ENCODE measurements around the gene ZMYND10. TPM values are rescaled to one million over a fixed set of nuclear protein-coding genes. Genes with fewer than 3 reads are reported as not detected.

Gene ZMYND10
- total RNA-seq, 4 donors from 2014 or later, result 0.30 to 1.7 (median 1.3) TPM; not detected in 1

DNA sequence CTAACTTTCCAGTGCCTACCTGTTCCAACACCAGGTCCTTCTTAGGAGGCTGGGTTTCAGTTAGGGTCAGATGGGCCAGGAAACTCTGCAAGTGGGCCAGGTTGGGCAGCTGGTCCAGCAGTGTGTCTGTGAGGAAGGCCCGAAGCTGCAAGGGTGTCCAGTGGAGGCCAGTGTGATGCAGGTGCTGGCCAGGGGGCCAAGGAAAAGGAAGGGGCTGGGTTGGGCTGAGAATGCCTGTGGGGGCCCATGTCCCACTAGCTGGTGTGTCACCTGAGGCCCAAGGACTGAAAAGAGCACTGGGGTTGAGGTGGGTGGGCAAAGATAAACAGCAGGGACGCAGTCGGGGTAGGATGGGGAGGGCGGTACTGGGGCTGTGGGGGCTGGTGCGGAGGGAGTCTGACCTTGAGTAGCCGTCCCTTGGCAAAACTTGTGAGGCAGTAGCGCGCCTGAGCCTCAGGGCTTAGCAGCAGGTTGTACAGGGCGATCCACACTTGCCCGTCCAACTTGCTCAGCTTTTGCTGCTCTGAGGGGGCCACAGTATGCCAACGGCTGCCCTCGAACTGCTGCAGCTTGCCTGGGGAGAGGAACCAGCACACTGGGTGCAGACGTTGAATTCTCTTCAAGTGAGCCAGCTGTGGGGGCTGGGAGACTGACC lies 3.4 kb downstream of the ZMYND10 start:
- H3K27me3 ChIP-seq, result no peaks in the 10 kb centered on the region
- H3K36me3 ChIP-seq, result no peaks in the 10 kb centered on the region
- no peaks in the 10 kb centered on the region for H3K9me3 ChIP-seq
- peak overlapping the region in 1 of 4 donors; percentile 98 for H3K27ac ChIP-seq
- no peak for DNase-seq (ENCODE audit: low spot score in 2 of 2)
- 84 to 87% methylated on average over 13 of the region's 13 CpGs for WGBS, 2 donors
- H3K4me1 ChIP-seq, result peaks cover 0 to 66% (median 30%) of the 10 kb centered on the region in 4 donors
- TF ChIP-seq, protein P1, sequence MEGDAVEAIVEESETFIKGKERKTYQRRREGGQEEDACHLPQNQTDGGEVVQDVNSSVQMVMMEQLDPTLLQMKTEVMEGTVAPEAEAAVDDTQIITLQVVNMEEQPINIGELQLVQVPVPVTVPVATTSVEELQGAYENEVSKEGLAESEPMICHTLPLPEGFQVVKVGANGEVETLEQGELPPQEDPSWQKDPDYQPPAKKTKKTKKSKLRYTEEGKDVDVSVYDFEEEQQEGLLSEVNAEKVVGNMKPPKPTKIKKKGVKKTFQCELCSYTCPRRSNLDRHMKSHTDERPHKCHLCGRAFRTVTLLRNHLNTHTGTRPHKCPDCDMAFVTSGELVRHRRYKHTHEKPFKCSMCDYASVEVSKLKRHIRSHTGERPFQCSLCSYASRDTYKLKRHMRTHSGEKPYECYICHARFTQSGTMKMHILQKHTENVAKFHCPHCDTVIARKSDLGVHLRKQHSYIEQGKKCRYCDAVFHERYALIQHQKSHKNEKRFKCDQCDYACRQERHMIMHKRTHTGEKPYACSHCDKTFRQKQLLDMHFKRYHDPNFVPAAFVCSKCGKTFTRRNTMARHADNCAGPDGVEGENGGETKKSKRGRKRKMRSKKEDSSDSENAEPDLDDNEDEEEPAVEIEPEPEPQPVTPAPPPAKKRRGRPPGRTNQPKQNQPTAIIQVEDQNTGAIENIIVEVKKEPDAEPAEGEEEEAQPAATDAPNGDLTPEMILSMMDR (IDR thresholded peaks at IDR 0.05), result no peak
- H3K4me3 ChIP-seq, result peak overlapping the region in 1 of 4 donors; percentile 68

DNA sequence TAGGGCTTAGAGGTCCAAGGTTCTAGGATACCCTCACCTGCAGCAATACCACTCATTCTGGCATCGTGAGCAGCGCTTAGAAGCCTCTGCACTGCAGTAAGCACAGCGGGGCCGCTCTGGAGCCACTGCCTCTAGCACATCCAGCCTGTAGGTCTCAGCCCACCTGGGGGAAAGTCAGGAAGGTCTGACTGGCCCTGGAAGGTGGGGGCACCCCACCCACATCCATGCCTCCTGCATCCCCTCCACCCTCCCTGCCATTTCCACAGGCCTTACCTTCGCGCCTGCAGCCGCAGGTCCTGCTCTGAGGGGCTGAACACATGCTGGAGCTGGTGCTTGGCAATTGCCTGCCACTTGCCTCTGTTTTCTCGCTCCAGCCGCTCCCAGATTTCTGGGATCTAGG lies 4.0 kb downstream of the ZMYND10 start:
- Histone ChIP-seq H3K4me1 (peaks cover 0 to 63% (median 30%) of the 10 kb centered on the region in 4 donors), H3K9me3 (no peaks in the 10 kb centered on the region), H3K4me3 (peak overlapping the region; percentile 47 to 68 (median 60)), H3K36me3 (no peaks in the 10 kb centered on the region), H3K27me3 (no peaks in the 10 kb centered on the region), H3K27ac (peak overlapping the region in 3 of 4 donors; percentile 97 to 100 (median 98))
- WGBS, 2 donors, result 92 to 94% methylated on average over 9 of the region's 9 CpGs
- no peak for DNase-seq (ENCODE audit: low spot score in 2 of 2)
- TF ChIP-seq EP300 (IDR thresholded peaks at IDR 0.05) (no peak), POLR2A (IDR thresholded peaks at IDR 0.05) (no peak)
- TF ChIP-seq, protein P1 (IDR thresholded peaks at IDR 0.05), result no peak

DNA sequence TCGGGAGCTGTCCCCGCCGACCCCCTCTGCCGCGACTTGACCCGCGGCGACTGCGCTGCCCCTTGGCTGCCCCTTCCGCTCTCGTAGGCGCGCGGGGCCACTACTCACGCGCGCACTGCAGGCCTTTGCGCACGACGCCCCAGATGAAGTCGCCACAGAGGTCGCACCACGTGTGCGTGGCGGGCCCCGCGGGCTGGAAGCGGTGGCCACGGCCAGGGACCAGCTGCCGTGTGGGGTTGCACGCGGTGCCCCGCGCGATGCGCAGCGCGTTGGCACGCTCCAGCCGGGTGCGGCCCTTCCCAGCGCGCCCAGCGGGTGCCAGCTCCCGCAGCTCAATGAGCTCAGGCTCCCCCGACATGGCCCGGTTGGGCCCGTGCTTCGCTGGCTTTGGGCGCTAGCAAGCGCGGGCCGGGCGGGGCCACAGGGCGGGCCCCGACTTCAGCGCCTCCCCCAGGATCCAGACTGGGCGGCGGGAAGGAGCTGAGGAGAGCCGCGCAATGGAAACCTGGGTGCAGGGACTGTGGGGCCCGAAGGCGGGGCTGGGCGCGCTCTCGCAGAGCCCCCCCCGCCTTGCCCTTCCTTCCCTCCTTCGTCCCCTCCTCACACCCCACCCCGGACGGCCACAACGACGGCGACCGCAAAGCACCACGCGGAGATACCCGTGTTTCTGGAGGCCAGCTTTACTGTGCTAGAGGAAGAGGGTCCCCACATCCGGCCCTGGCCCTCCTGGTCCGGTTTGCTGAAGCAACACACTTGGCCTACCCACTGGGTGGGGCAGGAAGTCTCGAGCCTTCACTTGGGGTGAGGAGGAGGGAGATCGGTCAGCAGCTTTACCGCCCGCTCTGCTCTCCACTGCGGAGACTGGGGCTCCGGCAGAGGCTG lies 4.8 kb downstream of the ZMYND10 start, which contains the start of gene RASSF1:
TSS of gene RASSF1 (minus strand) at position 389 of the 882 bp plus-strand sequence. CDS start at position 358, 31 bp downstream.
- H3K4me1 ChIP-seq, result peaks cover 0 to 67% (median 38%) of the 10 kb centered on the region in 4 donors
- peak; percentile 71 to 76 for DNase-seq (ENCODE audit: low spot score in 2 of 2)
- H3K9me3 ChIP-seq, result no peaks in the 10 kb centered on the region
- no peaks in the 10 kb centered on the region for H3K27me3 ChIP-seq
- no peaks in the 10 kb centered on the region for H3K36me3 ChIP-seq
- WGBS, 2 donors, result 1 to 3% methylated on average over 42 to 53 of the region's 85 CpGs
- TF ChIP-seq EP300 (IDR thresholded peaks at IDR 0.05) (peak in 1 of 2 donors; percentile 70), POLR2A (IDR thresholded peaks at IDR 0.05) (peak; percentile 67 to 91)
- TF ChIP-seq, protein P1 (IDR thresholded peaks at IDR 0.05), result no peak
- peak within 1 kb of the TSS; percentile 63 to 100 (median 98) for H3K27ac ChIP-seq
- peak within 1 kb of the TSS; percentile 47 to 68 (median 60) for H3K4me3 ChIP-seq

DNA sequence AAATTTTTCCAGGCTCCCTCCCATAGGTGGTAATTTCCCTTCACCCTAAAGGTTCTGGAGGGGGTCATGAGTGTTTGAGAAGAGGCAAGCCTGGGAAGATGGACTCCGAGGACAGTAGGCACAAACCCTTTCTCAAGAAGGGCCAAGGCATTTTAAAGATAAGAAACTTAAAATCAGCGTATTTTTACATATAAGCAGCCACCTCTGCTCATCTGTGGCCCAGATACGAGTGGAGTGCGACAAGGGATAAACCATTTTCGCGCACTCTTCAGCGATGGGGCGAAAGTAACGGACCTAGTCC lies 5.4 kb downstream of the ZMYND10 start:
- peaks cover 0 to 67% (median 40%) of the 10 kb centered on the region in 4 donors for H3K4me1 ChIP-seq
- WGBS, 2 donors, result 17 to 27% methylated on average over 9 of the region's 9 CpGs
- DNase-seq (ENCODE audit: low spot score in 2 of 2), result no peak

More for the DNA sequence above, 5.4 kb downstream of the ZMYND10 start:
- Histone ChIP-seq H3K27ac (peak overlapping the region; percentile 63 to 100 (median 98)), H3K9me3 (no peaks in the 10 kb centered on the region), H3K27me3 (no peaks in the 10 kb centered on the region), H3K36me3 (no peaks in the 10 kb centered on the region), H3K4me3 (peak overlapping the region; percentile 47 to 68 (median 60))
- no peak for TF ChIP-seq EP300 (IDR thresholded peaks at IDR 0.05)
- TF ChIP-seq POLR2A (IDR thresholded peaks at IDR 0.05), result no peak
- TF ChIP-seq, protein P1 (IDR thresholded peaks at IDR 0.05), result no peak
